Mammary microvascular endothelial cell (primary cell): ENCODE results near the gene IQSEC1. TPM values are rescaled to one million over a fixed set of nuclear protein-coding genes. Genes with fewer than 3 reads are reported as not detected.

Experiments
- total RNA-seq: library from RNA; depleted of rRNA; stranded (reverse); fragments of >200 nt; gene quantifications from 2 replicates; pipeline ENCODE4 v1.2.3, GENCODE V29; 2015

Gene IQSEC1
- 24.6 and 28.5 TPM in 2 replicates for total RNA-seq

DNA sequence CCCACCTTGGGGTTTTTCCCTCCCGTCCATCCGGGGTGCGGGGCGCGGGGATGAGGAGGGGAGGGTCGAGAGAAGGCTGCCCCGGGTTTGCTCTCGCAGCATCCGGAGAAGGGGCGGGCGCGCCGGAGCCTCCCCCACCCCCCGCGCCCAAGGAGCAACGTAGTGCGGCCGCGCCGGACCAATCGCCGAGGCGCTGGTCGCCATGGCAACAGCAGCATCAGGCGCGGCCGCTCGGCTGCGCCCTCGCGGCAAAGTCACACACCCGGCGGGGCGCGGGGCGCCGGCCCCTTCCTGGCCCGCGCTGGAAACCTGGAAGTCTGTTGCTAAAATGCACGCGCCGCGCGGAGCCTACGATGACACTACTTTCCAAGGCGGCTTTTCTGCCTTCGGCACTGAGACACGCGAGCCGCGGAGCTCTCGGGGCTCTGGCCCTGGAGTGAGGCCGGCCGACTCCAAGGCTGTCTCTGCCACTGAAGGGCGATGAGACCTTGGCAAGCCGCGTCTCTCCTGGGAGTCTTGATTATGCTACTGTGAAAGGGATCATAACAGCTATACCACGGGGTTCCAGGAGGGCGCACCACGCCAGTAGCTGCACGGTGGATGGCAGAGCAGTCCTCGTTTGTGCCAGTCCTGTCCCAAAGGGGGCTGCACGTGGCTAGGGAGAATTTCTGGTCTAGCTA, at the start of gene IQSEC1:
IQSEC1 (minus strand) TSS at position 104 of the 680 bp plus-strand sequence. CDS start 415 bp downstream, outside the sequence.

Other genes starting within 250 kb of the IQSEC1 start
- gene RPL32, start 231.9 kb downstream of the IQSEC1 start, total RNA-seq = 1,196 and 1,750 TPM in 2 replicates